HG03342 (cell line): Measurements from ENCODE around the gene LEP.
"Not testable (repeated sequence)": the region's sequence is repeated elsewhere in the genome, so short reads cannot be mapped to it uniquely, and the experiment has no call there.

Experiments used
- ATAC-seq: cut with Tn5 transposase; IDR thresholded peaks from one replicate; pipeline ENCODE4 v1.9.1; 2021; ENCODE audit warnings: mild to moderate bottlenecking, moderate library complexity; ENCODE audit not compliant: unreplicated experiment

The LEP gene

DNA sequence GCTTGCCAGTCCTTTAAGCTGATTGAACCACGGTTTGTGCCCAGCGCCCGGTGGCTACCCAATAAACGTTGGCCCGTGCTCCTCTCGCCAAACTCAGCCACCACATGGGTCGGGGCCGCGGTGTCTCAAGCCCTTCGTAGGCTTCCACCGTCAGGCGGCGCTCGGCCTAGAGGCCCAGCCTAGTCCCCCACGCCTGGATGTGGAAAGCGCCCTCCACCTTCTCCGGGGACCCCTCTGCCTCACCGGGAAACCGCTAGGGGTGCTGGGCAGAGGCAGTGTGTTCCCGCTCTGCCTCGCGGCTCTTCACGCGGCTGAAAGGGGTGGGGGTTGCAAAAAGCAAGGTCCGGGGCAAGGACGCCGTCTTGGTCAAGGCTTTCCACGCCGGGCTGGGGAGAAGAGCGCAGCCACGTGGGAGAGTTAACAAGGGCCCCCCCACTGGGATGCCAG is 29.8 kb downstream of the LEP start:
- ATAC-seq, result no peak

DNA sequence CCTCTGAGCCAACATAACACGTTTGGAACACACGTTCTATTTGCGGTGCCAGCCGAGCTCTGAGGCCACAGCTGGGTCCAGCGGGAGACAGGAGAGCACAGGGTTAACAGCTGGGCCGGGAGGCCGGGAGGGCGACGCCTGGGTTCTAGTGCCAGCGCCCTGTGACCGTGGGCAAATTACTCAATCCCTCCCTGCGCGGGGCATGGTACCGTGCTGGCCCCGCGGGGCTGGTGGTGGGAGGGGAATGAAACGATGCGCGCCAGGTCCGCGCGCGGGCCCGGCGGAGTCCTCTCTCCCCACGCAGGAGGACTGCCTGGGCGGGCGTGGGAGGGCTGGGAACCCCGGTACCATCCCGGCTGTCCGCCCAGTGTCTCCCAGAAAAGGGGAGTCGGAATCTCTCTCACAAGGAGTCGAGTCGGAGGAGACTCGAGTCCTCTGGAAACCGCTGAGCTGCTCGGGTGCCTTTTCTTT is 30.4 kb downstream of the LEP start:
- no peak for ATAC-seq

DNA sequence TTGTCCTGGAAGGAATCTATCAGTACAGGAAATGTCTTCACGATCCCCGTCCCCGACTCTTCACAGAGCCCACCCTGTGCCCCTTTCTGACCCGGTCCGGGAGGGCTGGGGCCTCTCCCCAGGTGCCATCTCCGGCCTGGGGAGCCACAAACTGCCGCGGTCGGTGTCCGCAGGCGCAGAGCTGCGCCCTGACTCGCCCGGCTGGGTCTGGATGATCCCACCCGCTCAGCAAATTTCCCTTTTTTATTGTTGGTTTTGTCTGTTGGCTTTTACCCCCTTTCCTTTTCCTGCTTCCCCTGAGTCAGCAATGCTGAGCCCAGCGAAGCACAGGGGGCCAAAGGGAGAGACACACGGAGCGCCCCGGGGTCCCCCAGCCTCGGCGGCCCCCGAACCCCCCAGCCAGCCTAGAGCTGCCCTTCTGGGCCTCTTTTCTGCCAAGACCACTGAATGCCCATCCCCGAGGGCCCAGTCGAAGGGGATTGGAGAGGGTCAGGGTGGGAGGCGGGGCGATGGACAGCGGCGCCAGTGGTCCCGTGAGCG is 30.9 kb downstream of the LEP start:
- ATAC-seq, result no peak

DNA sequence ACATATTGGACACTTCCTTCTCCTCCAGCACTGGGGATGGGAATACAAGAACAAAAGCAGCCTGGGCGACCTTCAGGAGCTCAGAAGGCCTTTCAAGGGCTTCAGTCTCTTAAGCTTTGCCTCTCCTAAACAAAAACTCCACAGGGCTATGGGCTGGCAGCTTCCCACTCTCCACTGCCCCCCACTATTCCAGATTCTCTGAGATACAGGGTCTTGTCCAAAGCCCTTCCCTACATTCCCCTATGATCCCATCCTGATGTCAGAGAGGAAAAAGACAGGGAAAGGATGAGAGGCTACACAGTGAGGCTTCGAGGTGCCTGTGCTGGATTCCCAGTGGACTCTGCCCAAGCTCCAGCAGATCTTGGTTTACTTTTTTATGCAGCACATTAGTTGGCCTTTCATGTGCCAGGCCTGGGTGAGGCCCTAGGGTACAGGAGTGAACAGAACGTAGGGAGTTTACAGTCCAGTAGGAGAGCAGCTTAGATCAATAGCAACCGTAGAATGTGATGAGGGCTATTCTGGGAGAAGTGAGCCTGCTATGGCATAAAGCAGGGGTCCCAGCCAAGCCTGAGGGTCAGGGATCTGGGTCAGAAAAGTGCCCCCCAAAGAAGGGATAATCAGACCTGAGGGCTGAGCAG is 33.3 kb downstream of the LEP start:
- ATAC-seq, result no peak

DNA sequence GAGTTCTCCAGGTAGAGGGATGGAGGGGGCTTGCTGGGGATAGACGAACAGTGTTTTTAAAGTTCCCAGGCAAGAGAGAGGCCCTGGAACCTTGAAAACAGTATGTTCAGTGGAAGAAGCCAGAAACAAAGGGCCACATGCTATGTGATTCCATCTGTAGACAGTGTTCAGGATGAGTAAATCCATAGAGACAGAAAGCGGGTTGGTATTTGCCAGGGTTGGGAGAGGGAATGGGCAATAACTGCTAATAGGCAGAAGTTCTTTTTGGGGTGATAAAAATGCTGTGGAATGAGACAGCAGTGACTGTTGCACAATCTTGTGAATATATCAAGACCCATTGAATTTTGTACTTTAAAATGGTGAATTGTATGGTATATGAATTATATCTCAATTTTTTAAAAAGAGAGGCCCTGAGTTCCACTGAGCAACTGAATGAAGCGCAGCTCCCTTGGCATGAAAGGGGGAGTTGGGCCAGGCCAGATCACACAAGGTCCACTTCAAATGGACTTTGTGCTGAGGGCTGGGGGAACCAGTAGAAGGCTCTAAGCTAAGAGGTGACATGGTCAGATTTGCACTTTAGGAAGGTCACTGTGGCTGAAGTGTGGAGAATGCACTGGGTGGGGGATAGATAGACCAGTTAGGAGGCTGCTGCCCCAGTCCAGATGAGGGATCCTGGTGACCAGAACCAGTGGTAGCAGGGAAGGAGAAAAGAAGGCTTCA is 34.0 kb downstream of the LEP start:
- ATAC-seq, result no peak

DNA sequence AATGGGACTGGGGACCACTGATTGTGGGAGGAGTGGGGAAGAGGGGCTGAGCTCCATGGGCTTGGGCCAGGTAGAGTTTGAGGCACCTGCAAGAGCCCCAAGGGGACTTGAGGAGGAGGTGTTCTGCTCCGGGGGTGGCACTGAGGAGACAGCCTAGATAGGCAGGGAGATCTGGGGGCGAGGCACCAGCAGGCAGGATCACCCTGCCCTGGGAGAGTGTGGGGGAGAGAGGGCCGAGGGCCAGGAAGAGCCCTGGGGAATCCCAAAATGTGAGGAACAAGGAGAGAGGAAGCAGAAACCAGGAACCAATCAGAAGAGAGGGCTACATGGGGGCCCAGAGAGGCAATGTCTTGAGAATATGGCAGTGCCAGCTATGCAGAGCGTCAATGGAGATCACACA is 34.6 kb downstream of the LEP start:
- no peak for ATAC-seq

DNA sequence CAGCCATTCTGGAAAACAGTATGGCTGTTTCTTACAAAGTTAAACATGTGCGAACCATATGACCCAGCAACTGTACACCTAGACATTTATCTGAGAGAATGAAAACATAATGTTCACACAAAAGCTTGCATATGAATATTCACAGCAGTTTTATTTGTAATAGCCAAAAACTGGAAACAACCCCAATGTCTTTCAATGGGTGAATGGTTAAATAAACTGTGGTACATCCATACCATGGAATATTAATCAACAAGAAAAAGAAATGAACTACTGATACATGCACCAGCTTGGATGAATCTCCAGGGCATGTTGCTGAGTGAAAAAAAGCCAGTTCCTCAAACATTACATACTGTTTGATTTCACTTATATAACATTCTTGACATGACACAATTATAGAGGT is 37.3 kb downstream of the LEP start:
- ATAC-seq, result no peak

DNA sequence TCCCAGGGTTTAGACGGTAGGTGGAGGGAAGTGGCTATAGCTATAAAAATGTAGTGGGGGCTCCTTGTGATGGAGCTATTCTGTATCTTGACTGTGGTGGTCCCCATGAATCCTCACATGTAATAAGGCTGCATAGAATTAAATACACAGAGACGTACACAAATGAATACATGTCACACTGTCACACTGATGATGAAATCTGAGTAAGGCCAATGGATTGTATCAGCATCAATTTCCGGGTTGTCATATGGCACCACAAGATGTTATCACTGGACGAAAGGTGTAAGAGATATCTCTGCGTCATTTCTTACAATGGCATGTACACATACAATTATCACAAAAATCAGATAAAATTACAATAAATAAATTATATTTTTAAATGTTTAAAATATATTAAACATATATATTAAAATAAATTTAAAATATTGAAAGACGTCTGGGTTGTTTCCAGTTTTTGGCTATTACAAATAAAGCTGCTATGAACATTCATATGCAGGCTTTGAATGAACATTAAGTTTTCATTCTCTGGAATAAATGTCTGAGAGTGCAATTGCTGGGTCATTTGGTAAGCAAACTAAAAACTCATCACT is 38.1 kb downstream of the LEP start:
- no peak for ATAC-seq

DNA sequence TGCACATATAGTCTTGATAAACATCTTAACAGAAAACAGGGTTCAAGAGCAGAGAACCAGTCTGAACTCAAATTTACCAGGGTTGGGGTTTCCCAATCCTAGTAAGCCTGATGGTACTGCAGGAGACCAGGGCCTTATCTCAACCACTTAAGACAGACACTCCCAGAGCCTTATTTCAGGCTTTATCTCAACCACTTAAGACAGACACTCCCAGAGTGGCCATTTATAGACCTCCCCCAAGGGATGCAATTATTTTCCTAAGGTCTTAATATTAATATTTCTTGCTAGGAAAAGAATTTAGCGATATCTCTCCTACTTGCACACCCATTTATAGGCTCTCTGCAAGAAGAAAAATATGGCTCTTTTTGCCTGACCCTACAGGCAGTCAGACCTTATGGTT is 39.4 kb downstream of the LEP start:
- not testable (repeated sequence) for ATAC-seq

DNA sequence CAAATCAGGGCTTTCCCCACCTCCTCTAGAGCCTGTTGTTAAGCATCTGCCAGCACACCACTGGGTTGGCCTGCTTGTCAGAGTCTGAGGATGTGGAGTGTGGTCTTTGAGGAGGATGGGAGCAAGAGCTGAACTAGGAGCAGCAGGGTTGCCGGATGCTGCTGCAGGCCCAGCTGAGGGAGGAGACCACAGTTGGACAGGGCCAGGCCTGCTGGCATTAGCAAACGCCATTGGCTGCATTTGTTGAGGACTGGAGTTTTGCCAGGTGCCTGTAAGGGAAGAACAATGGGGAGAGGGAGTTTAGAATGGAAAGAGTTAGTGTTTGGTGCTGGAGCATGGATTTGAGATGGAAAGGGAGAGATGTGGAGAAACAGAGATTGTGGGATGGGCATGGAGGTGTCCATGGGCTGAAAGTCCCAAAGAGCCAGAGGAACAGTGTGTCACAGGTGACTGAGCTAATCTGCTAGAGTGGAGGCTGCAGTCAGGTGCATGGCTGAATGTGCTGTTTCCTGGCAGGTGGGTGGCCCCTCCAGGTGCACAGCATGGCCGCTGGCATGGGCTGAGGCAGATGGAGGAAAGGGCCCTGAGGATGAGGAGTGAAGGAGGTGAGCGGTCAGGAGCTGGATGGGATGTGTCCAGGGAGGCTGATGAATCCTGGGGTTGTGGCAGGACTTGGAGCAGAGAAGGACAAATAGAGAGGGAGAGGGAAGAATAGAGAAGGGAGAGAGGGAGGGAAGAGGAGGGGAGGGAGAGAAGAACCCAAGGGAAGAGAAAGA is 40.7 kb downstream of the LEP start:
- no peak for ATAC-seq

DNA sequence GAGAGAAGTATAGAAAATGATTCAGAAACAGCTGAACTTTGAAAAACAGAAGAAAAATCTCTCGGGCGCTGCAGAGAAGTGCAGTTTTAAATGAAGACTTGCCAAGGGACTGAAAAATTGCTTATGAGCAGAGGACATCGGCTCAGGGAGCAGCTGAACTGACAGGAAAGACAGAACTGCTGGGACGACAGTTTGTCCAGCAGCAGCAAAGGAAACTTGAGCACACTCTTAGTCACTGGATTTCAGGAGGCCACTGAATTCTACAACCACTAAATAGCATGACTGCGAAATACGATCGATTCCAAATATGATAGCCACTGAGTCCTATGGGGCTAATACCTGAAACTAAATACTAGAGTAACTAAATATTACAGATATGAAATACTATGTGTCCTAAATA is 43.0 kb downstream of the LEP start:
- ATAC-seq, result no peak

DNA sequence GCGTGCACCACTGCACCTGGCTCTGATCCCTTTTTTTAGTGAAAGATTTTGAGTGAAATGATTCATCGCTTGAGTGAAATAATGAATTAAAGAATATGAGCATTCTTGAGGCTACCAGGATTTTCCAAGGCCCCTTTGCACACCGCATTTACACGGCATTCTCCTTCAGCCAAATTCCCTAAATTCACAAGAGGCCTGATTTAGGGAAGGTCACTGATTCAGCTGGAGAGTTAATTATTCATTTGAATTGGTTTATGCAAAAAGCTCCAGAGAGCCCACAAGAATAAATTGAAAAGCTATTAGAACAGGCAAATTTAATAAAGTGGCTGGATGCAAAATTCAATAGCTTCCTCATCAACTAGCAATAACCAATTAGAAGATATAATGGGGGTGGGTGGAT is 46.5 kb downstream of the LEP start:
- ATAC-seq, result no peak

DNA sequence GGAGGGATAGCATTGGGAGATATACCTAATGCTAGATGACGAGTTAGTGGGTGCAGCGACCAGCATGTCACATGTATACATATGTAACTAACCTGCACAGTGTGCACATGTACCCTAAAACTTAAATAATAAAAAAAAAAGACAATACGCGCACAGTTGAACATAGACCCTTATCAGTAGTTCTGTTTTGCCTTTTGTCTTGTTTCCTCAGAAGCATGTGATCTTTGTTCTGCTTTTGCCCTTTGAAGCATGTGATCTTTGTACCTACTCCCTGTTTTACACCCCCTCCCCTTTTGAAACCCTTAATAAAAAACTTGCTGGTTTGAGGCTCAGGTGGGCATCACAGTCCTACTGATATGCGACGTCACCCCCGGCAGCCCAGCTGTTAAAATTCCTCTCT is 56.9 kb downstream of the LEP start:
- ATAC-seq, result not testable (repeated sequence)

DNA sequence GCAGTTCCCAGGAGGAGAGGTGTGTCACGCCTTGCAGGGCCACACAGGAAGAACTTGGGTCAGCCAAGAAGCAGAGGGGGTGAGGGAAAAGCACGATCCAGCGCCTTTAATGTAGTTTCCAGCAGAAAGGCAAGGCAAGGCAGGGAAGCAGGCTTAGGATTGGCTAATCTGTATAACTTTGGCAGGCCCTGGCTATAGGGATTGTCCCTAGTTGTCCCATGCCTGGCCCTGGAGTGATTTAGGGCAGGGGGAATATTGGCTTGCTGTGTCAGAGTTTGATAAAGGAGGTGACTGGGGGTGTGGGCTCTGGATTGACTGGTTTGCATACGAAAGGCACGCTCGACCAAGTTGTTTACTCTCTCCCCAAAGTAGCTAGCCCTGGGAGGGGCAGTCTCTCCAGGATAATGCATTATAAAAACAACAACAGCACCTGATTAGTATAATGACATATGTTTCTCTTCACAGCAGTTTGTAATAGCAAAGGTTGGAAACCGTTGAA is 58.1 kb downstream of the LEP start:
- ATAC-seq, result no peak

DNA sequence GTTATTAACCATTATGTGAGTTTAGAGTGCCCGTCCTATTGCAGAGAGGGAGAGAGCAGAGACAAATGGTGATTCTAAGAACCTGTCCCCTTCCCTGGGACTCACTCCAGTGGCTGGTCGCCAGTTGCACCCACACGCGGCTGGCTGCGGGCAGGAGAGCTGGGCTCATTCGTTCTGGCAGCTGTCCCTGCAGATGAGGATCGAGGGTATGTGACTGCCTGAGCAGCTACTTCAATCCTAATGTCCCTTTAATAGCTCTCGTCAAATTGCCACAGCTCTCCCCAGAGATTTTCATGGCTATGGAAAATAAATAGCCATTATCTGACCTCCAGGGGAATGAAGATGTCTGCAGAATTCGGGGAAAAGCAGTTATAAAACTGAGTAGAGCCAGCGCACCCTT is 61.1 kb downstream of the LEP start:
- no peak for ATAC-seq

DNA sequence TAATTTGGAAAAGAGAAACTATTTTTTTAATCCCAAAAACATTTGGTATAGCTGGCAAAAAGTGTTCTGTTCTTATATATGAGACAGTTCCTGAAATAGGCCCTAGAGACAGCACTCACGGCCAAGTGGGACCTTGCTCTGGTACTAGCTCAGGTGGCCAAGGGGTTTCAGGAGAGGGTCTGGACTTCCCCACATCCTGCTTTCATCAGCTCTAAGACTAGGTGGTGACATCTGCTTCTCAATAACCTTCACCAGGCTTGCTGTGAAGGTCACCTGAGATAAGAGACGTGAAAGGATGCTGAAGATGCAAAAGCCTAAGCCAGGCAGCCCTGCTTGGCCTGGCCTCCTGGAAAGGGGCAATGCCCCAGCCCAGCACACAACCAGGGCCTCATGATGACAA is 62.1 kb downstream of the LEP start:
- no peak for ATAC-seq

DNA sequence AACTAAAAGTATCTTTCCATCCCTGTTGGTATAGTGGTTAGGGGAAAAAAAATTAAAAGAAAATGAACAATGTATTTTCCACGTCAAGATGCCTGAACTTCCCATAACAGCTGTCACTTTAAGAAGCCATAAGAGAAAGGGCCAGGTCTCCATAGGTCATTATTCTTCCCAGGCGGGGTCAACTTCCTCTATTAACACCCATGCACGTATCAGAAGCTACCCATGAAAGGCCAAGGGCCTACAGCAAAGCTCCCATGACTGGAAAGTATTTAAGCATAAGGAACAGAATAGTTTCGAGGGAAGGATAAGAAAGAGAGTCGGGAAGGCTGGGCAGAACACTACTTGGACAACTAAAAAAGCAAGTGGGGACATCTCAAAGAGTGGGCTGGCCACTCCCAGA is 62.6 kb downstream of the LEP start:
- ATAC-seq, result no peak

DNA sequence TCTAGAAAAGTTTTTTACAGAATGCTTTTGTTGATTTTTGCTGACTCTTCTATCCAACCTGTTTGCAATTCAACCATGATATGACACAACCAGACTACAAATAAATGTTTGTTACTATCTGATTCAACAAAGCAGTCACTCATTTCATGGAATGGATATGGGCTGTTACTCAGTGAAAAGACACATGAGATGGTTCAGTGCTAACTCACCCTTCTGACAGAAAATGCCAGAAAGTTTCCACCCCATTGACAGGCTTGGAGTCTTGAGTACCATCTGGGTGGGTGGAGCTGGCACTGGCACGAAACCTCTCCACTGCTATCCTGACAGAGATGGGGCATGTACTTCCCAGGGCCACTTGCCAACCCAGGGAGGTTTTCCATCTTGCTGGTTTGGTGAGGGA is 63.1 kb downstream of the LEP start:
- no peak for ATAC-seq

DNA sequence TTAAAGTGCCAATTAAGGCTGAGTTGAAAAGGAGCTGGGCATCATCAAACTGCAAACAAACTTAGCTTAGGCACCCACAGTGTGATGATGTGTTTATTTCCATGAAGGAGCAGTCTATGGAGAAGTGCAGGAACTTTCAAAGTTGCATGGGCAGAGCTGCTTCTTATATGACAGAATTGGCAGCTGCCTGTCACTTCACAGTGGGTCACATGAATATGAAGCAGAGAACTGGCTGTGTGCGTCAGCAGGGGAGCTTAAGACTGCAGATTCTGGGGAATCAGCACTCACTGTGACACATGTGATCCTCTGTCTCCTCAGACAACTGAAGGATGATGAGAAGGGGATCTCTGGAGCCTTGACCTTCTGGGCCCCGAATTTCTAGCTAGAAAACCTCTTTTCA is 66.0 kb downstream of the LEP start:
- no peak for ATAC-seq
